SK-MEL-5 (cell line): ENCODE measurements around the gene DNAJB6. TPM values are rescaled to one million over a fixed set of nuclear protein-coding genes. Genes with fewer than 3 reads are reported as not detected.

Experiments used
- DNase-seq: peaks from one replicate; pipeline ENCODE4 v3.0.0-alpha.2; 2016; ENCODE audit warnings: low read depth, low spot score
- in situ Hi-C: cut with HindIII; loops from 2 replicates; pipeline ENCODE4 v1.10.0; 2016; ENCODE audit warnings: low sequenced_read_pairs, high pct_unique_total_duplicates, low pct_unique_long_range_greater_than_20kb
- total RNA-seq: library from RNA; depleted of rRNA; stranded (reverse); fragments of >200 nt; shearing (Covaris generic); gene quantifications from 2 replicates; pipeline ENCODE4 v1.2.3, GENCODE V29; 2014

Gene DNAJB6
- total RNA-seq, 1 experiment from 2014 or later, result 120 TPM

DNA sequence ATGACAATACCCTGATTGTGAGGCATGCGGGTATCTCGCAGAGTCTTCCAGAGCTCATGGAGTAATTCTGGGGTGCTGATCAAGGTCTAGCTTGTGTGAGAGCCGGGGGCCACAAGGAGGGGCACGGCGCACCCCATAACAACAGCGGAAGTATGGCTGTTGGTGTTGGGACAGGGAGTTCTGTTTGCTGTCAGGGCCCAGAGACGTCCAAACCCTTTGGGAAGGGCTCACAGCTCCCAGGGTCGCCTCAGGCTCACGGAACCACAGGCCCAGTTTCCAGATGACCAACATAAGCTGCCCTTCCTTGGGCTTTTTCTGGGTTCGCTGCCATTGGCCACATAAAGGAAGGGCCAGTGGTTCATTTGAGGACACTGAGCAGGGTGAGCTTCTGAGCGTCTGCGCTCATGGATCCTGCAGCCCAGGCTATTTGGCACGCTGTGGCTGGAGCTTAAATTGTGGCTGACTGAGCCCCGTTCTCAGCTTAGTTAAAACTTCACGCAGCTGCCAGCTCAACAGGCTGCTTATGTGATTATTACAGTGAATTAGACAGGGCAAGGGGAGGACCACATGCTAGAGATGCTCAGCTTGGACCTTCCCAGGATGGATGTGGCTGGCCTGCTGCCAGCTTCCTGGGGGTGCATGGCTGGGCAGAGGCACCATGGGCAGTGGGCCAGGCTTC is 92.3 kb downstream of the DNAJB6 start:
- no peak for DNase-seq
- in situ Hi-C loops, result no loop called here

DNA sequence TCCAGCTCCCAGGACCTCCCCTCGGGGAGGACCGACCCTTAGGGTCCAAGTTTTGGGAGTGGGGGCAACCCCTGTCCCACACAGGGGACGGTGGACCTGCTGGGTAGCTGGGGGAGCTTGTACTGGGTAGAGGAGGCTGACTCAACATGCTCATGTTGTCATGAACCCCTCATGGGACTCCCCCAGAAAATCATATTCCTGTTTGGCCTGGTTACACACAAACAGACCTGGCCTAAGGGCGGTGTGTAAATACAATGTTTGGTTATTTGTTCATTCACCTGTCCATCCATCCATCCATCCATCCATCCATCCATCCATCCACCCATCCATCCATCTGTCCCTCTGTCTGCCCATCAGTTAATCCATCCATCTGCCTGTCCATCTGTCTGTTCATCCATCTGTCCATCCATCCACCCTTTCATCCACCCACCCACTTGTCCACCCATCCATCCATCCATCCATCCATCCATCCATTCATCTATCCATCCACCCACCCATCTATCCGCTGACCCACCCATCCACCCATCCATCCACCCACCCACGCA is 92.9 kb downstream of the DNAJB6 start:
- in situ Hi-C loops, result no loop called here
- no peak for DNase-seq

DNA sequence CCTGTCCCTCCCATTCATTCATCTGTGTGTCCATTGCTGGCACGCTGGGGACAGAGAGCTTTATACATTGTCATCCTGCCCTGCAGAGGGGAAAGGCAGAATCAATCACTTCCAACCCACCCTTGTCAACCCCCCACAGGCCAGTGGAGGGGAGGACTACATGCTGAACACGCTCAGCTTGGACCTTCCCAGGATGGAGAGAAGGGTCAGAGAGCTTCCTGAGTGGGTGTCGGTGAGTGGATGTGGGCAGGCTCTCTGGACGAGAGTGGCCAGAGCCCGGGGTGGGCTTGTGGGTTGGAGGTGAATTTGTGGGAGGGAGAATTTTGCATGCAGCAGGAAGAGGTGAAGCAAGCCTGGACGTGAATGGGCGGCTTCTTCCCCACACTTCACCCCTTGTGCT is 93.9 kb downstream of the DNAJB6 start:
- in situ Hi-C loops, result no loop called here
- no peak for DNase-seq

DNA sequence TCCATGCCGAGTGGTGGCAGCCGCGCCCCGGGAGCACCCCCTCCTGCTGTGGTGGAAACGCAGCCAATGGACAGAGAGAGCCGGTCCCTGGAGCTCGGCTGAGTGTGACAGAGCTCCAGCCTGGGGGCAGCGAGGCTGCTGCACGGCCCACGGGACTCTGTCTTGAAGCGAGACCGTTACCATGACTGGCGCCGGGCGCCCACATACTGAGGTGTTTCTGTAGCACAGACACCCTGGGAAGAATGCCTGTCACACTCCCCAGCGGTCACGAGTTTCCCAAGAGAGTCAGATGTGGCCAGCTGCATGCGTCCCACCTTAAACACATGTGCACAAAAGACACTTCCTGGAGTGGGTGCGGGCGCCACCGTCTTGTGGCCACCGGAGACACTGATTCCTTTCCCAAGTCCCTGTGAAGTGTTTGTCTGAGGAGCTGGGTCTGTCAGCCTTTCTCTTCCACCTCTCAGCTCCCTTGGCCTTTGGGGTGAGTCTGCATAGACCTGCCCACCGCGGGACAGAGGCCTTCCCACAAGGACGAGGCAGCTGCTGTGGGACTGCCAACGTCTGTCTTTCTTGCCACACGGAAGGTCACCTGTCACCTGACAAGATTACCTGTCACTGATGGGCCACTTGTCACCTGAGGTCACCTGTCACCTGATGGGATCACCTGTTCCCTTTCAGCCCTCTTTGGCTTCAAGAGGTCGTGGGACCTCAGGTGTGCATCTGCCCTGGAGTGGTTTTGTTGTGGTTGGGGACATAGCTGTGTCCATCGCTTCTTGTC is 94.6 kb downstream of the DNAJB6 start:
- in situ Hi-C loops, result no loop called here
- DNase-seq, result no peak

DNA sequence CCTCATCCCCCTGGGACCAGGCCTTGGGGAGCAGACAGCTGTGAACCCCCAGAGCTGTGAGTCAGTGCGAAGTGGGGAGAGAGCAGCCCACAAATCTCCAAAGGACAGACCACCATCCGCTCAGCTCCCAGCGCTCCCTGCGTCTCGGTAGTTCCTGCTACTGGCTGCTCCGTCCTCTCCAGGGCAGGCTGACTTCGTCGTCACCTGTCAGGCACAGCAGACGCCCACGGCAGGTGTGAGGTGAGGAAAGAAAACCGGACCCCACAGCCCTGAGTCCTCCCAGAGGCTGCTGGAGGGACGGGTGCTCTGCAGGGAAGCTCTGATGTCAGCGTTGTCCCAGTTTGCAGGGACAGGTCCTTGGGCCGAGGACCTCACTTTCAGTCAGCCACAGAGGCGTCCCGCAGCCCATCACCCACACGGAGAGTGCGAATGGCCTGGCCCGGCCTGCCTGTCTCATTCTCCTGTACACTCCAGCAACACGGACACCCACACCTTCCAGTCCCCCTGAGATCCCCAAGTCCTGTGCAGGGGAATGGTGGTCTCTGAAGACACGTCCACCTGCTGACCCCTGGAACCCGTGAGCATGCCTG is 95.2 kb downstream of the DNAJB6 start:
- in situ Hi-C loops, result no loop called here

DNA sequence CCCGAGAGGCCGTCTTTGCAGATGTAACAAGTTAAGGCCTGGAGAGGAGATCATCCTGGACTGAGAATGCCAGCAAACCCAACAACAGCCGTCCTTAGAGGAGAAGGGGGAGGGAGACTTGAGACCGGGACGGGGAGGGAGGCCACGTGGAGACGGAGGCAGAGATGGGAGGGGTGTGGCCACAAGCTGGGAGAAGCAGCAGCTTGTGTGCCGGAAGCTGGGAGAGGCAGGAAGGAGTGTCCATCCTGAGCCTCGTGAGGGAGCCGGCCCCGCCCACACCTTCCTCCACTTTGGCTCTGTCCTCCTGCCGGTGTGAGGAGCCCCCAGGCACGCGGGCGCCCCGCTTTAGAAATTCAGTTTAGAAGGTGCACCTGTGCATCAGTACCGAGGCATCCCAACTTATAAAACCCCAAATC is 95.7 kb downstream of the DNAJB6 start:
- in situ Hi-C loops, result no loop called here
- peak; percentile 90 for DNase-seq

More for the DNA sequence above, 95.2 kb downstream of the DNAJB6 start:
- no peak for DNase-seq

DNA sequence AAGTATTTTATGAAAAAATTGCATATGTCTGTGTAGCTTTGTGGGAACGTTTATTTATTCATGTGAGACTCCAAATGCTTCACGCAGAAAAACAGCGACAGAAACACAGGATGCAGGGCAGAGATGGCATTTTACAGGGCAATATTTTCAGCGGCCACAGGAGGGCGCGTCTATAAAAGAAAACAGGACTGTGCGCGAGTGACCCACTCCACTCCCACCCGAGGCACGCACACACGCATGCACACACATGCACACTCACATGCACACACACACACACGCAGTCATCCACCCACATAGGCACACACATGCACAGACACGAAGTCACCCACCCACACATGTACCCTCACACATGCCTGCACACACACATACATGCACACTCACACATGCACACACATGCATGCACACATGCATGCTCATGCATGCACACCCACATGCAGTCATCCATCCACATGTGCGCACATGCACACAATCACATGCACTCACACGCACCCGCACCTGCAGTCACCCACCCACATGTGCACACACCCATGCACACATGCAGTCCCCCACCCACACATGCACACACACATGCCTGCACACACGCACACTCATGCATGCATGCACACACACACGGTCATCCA is 96.3 kb downstream of the DNAJB6 start:
- in situ Hi-C loops, result no loop called here
- peak; percentile 70 for DNase-seq

DNA sequence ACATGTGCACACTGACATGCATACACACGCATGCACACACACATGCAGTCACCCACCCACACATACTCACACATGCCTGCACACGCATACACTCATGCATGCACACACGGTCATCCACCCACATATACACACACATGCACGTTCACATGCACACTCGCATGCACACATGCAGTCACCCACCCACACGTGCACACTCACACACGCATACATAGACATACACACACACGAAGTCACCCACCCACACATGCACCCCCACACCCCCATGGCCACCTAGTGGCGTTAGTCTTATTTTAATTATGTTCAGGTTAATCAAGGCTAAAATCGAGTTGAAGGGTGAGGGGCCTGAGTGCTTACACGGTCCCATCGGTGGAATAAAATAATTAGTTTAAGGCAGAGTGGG is 96.8 kb downstream of the DNAJB6 start:
- in situ Hi-C loops, result no loop called here
- DNase-seq, result no peak

DNA sequence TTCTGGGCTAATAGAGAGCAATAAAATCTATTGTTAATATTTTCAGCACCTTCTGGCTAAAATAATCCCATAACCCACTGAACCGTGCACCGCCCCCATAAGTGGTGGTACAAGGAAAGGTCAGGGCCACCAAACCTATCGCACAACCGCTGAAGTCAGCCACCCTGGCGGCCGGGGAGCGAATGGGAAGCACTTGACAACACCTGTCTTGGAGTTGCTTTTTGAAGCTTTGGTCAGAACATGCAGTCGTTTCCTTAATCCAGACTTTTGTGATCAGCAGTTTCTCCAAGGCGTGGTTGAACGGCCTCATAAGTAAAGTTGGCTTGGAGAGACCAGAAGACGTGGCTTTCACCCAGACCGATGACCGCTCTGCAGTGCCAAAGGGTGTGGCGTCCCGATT is 97.4 kb downstream of the DNAJB6 start:
- no peak for DNase-seq
- in situ Hi-C loops, result no loop called here

DNA sequence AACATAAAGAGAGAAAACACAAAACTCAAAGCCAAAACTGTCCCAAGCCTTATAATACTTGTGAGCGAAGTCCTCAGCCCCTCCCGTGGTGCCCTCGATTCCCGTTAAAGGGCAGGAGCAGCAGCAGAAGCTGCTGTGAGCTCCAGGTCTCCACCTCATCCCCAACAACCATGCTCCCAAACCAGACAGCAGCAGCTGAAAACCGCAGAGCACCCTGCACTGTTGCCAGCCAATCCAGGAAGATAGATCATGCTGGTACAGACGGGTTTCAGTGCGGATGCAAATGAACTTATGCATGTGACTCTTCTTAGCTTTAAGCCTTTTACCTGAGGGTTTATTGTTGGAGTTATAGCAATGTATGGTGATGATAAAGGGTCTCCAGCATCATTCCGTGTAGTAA is 97.9 kb downstream of the DNAJB6 start:
- in situ Hi-C loops, result no loop called here
- DNase-seq, result no peak

DNA sequence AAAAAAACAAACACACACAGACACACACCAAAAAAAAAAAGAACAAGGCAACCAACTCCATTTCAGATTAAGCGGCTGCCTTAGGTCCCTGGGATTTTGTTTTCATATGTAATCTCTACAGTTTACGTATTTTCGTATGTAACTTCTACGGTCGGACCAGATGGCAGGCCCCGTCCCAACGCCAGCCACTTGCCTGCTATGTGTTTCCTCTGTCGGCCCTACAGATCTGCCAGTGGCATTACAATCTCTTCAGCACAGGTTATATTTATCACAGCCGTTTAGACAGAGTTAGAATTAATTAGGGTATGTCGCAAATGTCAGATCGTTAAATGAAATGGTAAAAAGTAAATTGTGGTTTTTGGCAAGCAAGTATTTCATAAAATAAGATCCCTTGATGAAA is 99.3 kb downstream of the DNAJB6 start:
- no peak for DNase-seq
- in situ Hi-C loops, result no loop called here

DNA sequence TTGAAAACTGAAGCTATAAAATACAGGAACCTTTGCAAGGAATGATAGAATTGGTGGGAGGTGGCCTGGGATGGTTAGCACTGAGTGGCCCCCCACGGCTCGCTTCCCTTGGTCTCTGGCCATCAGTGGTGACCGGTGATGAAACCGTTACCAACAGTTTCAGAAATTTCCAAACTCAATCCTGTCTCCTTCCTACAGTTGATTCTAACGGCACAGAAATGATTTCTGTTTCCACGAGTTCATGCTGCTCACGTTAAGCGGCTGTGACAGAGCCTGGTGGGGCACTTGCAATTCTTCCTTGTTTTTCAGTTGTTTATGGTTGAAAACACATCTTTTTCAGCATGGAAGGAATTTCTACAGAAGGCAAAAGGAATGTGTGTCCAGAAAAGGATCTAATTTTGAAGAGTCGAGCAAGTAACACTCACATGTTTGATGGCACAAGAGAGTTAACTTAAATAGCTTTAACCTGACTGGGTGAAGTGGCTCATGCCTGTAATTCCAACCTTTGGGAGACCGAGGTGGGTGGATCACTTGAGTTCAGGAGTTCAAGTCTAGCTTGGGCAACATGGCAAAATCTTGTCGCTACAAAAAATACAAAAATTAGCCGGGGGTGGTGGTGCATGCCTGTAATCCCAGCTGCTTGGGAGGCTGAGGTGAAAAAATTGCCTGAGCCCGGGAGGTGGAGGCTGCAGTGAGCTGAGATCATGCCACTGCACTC is 100.1 kb downstream of the DNAJB6 start:
- in situ Hi-C loops, result no loop called here
- DNase-seq, result no peak

DNA sequence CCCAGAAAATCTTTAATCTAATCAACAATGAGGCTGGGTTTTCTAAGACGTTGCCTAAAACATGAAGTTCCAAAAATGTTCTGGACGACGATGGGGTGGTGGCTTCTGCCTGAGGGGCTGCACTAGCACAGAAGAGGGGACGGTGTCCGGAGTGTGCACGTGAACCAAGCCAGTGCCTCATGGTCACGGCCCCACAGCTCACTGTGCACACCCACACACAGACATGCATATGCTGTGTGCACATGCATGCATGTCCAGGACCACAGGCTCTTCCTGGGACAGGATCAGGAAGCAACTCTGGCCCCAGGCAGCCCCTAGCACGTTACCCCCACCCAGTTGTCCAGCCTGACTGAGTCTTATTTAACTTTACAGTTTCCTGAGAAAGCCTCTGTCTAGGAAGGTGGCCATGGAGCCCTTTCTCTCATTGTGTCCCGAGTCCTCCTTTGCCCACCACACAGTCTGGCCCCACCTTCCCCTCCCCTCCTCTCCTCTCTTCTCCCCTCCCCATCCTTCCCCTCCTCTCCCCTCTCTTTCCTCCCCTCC is 100.8 kb downstream of the DNAJB6 start:
- no peak for DNase-seq
- in situ Hi-C loops, result no loop called here

DNA sequence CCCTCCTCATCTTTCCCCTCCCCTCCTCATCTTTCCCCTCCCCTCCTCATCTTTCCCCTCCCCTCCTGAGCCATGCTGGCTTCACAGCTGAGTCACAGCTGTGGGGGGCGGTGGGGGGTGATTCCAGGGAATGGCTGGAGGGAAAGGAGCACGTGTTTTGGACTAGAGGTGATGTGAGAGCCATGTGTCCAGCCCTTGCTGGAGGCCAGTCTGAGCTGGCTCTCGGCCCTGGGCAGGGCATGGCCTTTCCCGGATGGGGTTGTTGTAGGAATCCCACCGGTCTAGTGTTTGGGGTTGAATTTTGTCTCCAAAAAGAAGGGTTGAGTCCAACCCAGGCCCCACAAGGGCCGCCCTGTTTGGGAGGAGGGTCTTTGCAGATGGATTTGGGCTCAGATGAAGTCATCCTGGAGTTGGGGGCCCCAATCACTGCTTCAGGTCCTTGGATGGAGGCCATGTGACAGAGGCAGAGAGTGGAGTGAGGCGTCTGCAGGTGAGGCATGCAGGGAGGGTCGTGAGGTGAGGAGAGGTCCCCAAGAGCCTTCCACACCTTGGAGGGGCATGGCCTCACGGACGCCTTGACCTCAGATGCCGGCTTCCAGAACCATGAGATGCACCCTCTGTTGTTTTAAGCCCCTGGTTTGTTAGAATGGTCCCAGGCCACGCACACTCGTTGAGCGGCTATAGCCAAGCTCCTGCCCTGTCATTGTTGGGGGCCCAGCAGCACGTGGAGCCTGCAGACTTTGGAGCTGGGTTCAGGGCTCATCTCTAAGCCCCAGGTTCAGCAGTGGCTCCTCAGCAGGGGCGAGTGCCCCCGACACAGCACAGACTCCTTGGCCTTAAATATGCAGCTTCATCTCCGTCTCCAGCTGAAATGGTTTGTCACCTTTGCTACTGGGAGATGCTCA is 101.6 kb downstream of the DNAJB6 start:
- DNase-seq, result no peak
- in situ Hi-C loops, result no loop called here

DNA sequence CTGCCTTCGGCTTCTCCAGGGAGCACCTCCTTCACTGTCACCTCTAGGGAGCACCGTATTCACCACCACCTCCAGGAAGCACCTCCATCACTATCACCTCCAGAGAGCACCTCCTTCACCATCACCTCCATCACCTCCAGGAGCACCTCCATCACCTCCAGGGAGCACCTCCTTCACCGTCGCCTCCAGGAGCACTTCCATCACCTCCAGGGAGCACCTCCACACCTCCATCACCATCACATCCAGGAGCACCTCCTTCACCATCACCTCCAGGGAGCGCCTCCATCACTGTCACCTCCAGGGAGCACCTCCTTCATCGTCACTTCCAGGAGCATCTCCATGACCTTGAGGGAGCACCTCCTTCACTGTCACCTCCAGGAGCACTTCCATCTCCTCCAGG is 102.3 kb downstream of the DNAJB6 start:
- DNase-seq, result no peak
- in situ Hi-C loops, result no loop called here

DNA sequence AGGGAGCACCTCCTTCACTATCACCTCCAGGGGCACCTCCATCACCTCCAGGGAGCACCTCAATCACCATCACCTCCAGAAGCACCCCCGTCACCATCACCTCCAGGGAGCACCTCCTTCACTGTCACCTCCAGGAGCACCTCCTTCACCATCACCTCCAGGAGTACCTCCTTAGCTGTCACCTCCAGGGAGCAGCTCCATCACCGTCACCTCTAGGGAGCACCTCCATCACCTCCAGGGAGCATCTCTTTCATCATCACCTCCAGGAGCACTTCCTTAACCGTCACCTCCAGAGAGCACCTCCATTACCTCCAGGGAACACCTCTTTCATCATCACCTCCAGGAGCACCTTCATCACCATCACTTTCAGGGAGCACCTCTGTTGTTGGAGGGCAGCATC is 103.0 kb downstream of the DNAJB6 start:
- DNase-seq, result no peak
- in situ Hi-C loops, result no loop called here
